KMS-11 (cell line): ENCODE data around the gene GLDC.
A peak's percentile ranks its signal among the peaks of the same experiment; 100 is the strongest.

ENCODE experiments used
- H2AFZ ChIP-seq: fragments of 200-600 bp; sonication (generic); 2 replicates; pipeline ENCODE4 v1.6.1; 2016; ENCODE audit warnings: antibody characterized with exemption, mixed run types, low read depth
- H3K27ac ChIP-seq: fragments of 200-600 bp; sonication (generic); 2 replicates; pipeline ENCODE4 v1.6.1; 2016; ENCODE audit warnings: mild to moderate bottlenecking, mixed run types
- H3K27me3 ChIP-seq: fragments of 200-600 bp; sonication (generic); 2 replicates; pipeline ENCODE4 v1.6.1; 2017; ENCODE audit warnings: mild to moderate bottlenecking, low read depth, mixed run types, moderate library complexity; ENCODE audit not compliant: insufficient read depth
- H3K36me3 ChIP-seq: fragments of 200-600 bp; sonication (generic); 2 replicates; pipeline ENCODE4 v1.6.1; 2017; ENCODE audit warnings: mild to moderate bottlenecking, mixed run types; ENCODE audit not compliant: insufficient read depth
- H3K4me1 ChIP-seq: fragments of 200-600 bp; sonication (generic); 2 replicates; pipeline ENCODE4 v1.6.1; 2016; ENCODE audit warnings: mild to moderate bottlenecking, low read depth, mixed run types; ENCODE audit not compliant: poor library complexity, severe bottlenecking
- H3K4me2 ChIP-seq: fragments of 200-600 bp; sonication (generic); 2 replicates; pipeline ENCODE4 v1.7.0; 2016; ENCODE audit warnings: mild to moderate bottlenecking, mixed run types
- H3K4me3 ChIP-seq: fragments of 200-600 bp; sonication (generic); IDR thresholded peaks from 2 replicates; pipeline ENCODE4 v1.6.1; 2017; ENCODE audit warnings: low read depth, low read length, mixed read lengths; ENCODE audit not compliant: insufficient read depth
- H3K79me2 ChIP-seq: fragments of 200-600 bp; sonication (generic); 2 replicates; pipeline ENCODE4 v1.6.1; 2016; ENCODE audit warnings: low read depth, mixed run types; ENCODE audit not compliant: insufficient read depth
- H3K9ac ChIP-seq: fragments of 200-600 bp; sonication (generic); 2 replicates; pipeline ENCODE4 v1.6.1; 2016; ENCODE audit warnings: mild to moderate bottlenecking, mixed run types
- H4K20me1 ChIP-seq: fragments of 200-600 bp; sonication (generic); 2 replicates; pipeline ENCODE4 v1.6.1; 2016; ENCODE audit warnings: mild to moderate bottlenecking, mixed run types; ENCODE audit not compliant: insufficient read depth
- TF ChIP-seq, protein P1 (sequence below): fragments of 200-600 bp; sonication (generic); conservative IDR thresholded peaks from 2 replicates; pipeline ENCODE4 v1.6.1; 2017; ENCODE audit warnings: low read depth, mild to moderate bottlenecking, antibody characterized with exemption, low read length, moderate library complexity, mixed read lengths

Gene GLDC

GRCh38 chr9:6600426-6600825 lies 45.1 kb downstream of the GLDC start:
- peaks cover 41% of the 10 kb centered on the region for H3K4me1 ChIP-seq
- H3K27me3 ChIP-seq, result no peaks in the 10 kb centered on the region
- H3K9ac ChIP-seq, result no peak overlapping the region
- H2AFZ ChIP-seq, result no peak overlapping the region
- no peak overlapping the region for H3K4me2 ChIP-seq
- H3K27ac ChIP-seq, result no peak overlapping the region
- TF ChIP-seq, protein P1, sequence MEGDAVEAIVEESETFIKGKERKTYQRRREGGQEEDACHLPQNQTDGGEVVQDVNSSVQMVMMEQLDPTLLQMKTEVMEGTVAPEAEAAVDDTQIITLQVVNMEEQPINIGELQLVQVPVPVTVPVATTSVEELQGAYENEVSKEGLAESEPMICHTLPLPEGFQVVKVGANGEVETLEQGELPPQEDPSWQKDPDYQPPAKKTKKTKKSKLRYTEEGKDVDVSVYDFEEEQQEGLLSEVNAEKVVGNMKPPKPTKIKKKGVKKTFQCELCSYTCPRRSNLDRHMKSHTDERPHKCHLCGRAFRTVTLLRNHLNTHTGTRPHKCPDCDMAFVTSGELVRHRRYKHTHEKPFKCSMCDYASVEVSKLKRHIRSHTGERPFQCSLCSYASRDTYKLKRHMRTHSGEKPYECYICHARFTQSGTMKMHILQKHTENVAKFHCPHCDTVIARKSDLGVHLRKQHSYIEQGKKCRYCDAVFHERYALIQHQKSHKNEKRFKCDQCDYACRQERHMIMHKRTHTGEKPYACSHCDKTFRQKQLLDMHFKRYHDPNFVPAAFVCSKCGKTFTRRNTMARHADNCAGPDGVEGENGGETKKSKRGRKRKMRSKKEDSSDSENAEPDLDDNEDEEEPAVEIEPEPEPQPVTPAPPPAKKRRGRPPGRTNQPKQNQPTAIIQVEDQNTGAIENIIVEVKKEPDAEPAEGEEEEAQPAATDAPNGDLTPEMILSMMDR, result no peak
- H3K4me3 ChIP-seq, result no peak overlapping the region
- no peaks in the 10 kb centered on the region for H3K79me2 ChIP-seq
- H3K36me3 ChIP-seq, result no peaks in the 10 kb centered on the region
- no peaks in the 10 kb centered on the region for H4K20me1 ChIP-seq

GRCh38 chr9:6600006-6600405 lies 45.5 kb downstream of the GLDC start:
- Histone ChIP-seq H3K36me3 (no peaks in the 10 kb centered on the region), H2AFZ (no peak overlapping the region), H3K4me1 (peaks cover 45% of the 10 kb centered on the region), H4K20me1 (no peaks in the 10 kb centered on the region), H3K9ac (no peak overlapping the region), H3K4me2 (no peak overlapping the region), H3K79me2 (no peaks in the 10 kb centered on the region), H3K4me3 (no peak overlapping the region), H3K27me3 (no peaks in the 10 kb centered on the region), H3K27ac (no peak overlapping the region)
- TF ChIP-seq, protein P1, result no peak

DNA sequence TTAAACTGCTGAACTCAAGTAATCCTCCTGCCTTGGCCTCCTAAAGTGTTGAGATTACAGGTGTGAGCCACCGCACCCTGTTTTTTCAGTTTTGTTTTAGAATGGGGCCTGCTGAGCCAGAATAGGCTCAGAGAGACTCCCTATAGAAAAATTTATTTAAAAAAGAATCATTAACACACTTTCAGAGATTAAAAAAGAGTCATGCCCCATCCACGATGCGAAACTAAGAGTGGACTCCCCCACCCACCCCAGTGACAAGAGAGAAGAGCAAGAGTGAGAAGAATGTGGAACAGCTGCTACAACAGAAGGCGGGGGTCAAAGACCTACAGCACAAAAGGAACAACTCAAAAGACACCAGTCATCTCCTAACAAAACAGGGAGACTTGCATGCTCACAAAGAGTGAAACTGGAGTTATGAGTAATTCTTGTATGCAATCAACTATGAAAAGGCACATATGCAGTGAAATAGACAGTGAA lies 47.2 kb downstream of the GLDC start:
- Histone ChIP-seq H2AFZ (no peak overlapping the region), H3K27me3 (no peaks in the 10 kb centered on the region), H3K4me2 (peak overlapping the region; percentile 5), H3K79me2 (no peaks in the 10 kb centered on the region), H3K9ac (peak overlapping the region; percentile 14; the same call in 1 of the 2 replicates), H4K20me1 (no peaks in the 10 kb centered on the region), H3K27ac (peak overlapping the region; percentile 58), H3K36me3 (no peaks in the 10 kb centered on the region), H3K4me3 (no peak overlapping the region), H3K4me1 (peaks cover 45% of the 10 kb centered on the region)
- TF ChIP-seq, protein P1, result no peak

GRCh38 chr9:6592791-6593190 lies 52.7 kb downstream of the GLDC start:
- H2AFZ ChIP-seq, result no peak overlapping the region
- H3K4me1 ChIP-seq, result peaks cover 27% of the 10 kb centered on the region
- H3K36me3 ChIP-seq, result no peaks in the 10 kb centered on the region
- TF ChIP-seq, protein P1, result no peak
- H3K27ac ChIP-seq, result no peak overlapping the region
- no peaks in the 10 kb centered on the region for H4K20me1 ChIP-seq
- no peaks in the 10 kb centered on the region for H3K27me3 ChIP-seq
- H3K79me2 ChIP-seq, result no peaks in the 10 kb centered on the region
- no peak overlapping the region for H3K4me3 ChIP-seq
- H3K9ac ChIP-seq, result no peak overlapping the region
- no peak overlapping the region for H3K4me2 ChIP-seq
